Prostate gland (tissue), 2 donors: Measurements from ENCODE around the gene ADAMTS2.

Experiments
- CTCF ChIP-seq, 4 experiments: fragments of 200-600 bp in 2 of 4; fragments of 450-650 bp in 2 of 4; sonication (generic) in 2 of 4; IDR thresholded peaks; 1 replicate in 3 of 4; 2 replicates in 1 of 4; pipeline ENCODE4 v1.5.1; 2016 to 2019; ENCODE audit warnings: antibody characterized with exemption in 4 of 4, mild to moderate bottlenecking in 2 of 4, moderate library complexity in 2 of 4
- POLR2A ChIP-seq: fragments of 450-650 bp; IDR thresholded peaks from one replicate; pipeline ENCODE4 v1.6.1; 2016; ENCODE audit warnings: antibody characterized with exemption, mild to moderate bottlenecking
- POLR2AphosphoS5 ChIP-seq: sonication (generic); formaldehyde crosslinking; IDR thresholded peaks from one replicate; pipeline ENCODE4 v1.6.1; 2017; ENCODE audit warnings: antibody characterized with exemption

- TF ChIP-seq POLR2A, result no peak
- no peak for TF ChIP-seq CTCF (IDR thresholded peaks at IDR 0.05)
- TF ChIP-seq POLR2AphosphoS5, result no peak
Measured at GRCh38 chr5:179125789-179126505, 219.3 kb downstream of the ADAMTS2 start.
